OCI-LY1 (cell line): Measurements from ENCODE around the gene FHL3.

Source experiments
- H2AFZ ChIP-seq: fragments of 200-600 bp; sonication (generic), shearing (Covaris generic); 2 replicates; pipeline ENCODE4 v1.6.0; 2014; ENCODE audit warnings: antibody characterized with exemption, mild to moderate bottlenecking, low read length
- H3F3A ChIP-seq: fragments of 200-600 bp; sonication (generic), shearing (Covaris generic); 2 replicates; pipeline ENCODE4 v1.6.0; 2014; ENCODE audit warnings: mild to moderate bottlenecking, antibody characterized with exemption, low read length, moderate library complexity; ENCODE audit not compliant: insufficient read depth
- H3K27ac ChIP-seq: fragments of 200-600 bp; sonication (generic); 2 replicates; pipeline ENCODE4 v1.5.1; 2014; ENCODE audit warnings: low read length, mixed run types, mild to moderate bottlenecking, low read depth; ENCODE audit not compliant: poor library complexity, severe bottlenecking
- H3K27me3 ChIP-seq: fragments of 200-600 bp; sonication (generic); 2 replicates; pipeline ENCODE4 v1.6.0; 2014; ENCODE audit warnings: antibody characterized with exemption, mild to moderate bottlenecking, low read length, moderate library complexity; ENCODE audit not compliant: insufficient read depth
- H3K36me3 ChIP-seq: fragments of 200-600 bp; sonication (generic); 2 replicates; pipeline ENCODE4 v1.6.1; 2014; ENCODE audit warnings: mild to moderate bottlenecking, antibody characterized with exemption, low read length, moderate library complexity, mixed read lengths; ENCODE audit not compliant: insufficient read depth
- H3K4me1 ChIP-seq: fragments of 200-600 bp; sonication (generic); 2 replicates; pipeline ENCODE4 v1.5.1; 2014; ENCODE audit warnings: mild to moderate bottlenecking, low read length, moderate library complexity; ENCODE audit not compliant: insufficient read depth, severe bottlenecking
- H3K4me2 ChIP-seq: fragments of 200-600 bp; sonication (generic), shearing (Covaris generic); 2 replicates; pipeline ENCODE4 v1.6.1; 2014; ENCODE audit warnings: low read length
- H3K4me3 ChIP-seq: fragments of 200-600 bp; sonication (generic); 2 replicates; pipeline ENCODE4 v1.5.1; 2014; ENCODE audit warnings: low read length, low read depth, mild to moderate bottlenecking, mixed read lengths; ENCODE audit not compliant: poor library complexity, severe bottlenecking
- H3K79me2 ChIP-seq: fragments of 200-600 bp; shearing (Covaris generic); 2 replicates; pipeline ENCODE4 v1.6.1; 2016; ENCODE audit warnings: mixed run types, low read length, mixed read lengths; ENCODE audit not compliant: insufficient read depth
- H3K9ac ChIP-seq: fragments of 200-600 bp; sonication (generic), shearing (Covaris generic); 2 replicates; pipeline ENCODE4 v1.6.1; 2014; ENCODE audit warnings: mild to moderate bottlenecking, low read length, mixed read lengths
- H3K9me2 ChIP-seq: fragments of 200-600 bp; sonication (generic), shearing (Covaris generic); 2 replicates; pipeline ENCODE4 v1.6.1; 2014; ENCODE audit warnings: low read depth, mild to moderate bottlenecking, low read length, mixed read lengths
- H3K9me3 ChIP-seq: fragments of 200-600 bp; shearing (Covaris generic); 2 replicates; pipeline ENCODE4 v1.6.1; 2014; ENCODE audit warnings: low read length, mixed read lengths
- H4K20me1 ChIP-seq: fragments of 200-600 bp; sonication (generic), shearing (Covaris generic); 2 replicates; pipeline ENCODE4 v1.6.0; 2016; ENCODE audit warnings: mild to moderate bottlenecking, low read length; ENCODE audit not compliant: insufficient read depth
- CTCF ChIP-seq: fragments of 200-600 bp; sonication (generic), shearing (Covaris generic); IDR thresholded peaks from 2 replicates; pipeline ENCODE4 v1.5.1; 2017; ENCODE audit warnings: mild to moderate bottlenecking, antibody characterized with exemption, low read length, moderate library complexity, mixed read lengths
- EZH2 ChIP-seq: fragments of 200-600 bp; sonication (generic), shearing (Covaris generic); IDR thresholded peaks from 2 replicates; pipeline ENCODE4 v1.8.0; 2017; ENCODE audit warnings: borderline replicate concordance, mixed run types, mild to moderate bottlenecking, antibody characterized with exemption, low read length, moderate library complexity, mixed read lengths

FHL3 gene

DNA sequence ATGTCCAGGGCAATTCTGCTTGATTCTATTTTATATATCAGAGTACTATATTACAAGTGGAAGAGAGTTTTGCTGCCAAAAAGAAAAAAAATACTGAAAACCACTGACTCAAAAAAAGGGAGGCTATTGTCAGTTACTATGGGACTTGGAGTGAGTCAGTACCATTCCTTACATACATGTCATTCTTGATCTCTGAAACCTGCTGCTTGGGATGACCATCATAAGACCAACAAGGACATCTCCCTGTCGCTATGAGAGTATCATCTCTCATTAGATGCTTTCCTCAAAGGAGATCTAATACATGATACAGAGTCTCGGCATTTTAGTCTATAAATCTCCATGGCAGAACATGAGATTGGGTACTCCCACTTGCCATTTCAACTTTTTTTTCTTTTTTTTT is 46.6 kb downstream of the FHL3 start:
- TF ChIP-seq CTCF (no peak), EZH2 (no peak)
- Histone ChIP-seq H3K27me3 (no peaks in the 10 kb centered on the region), H3K79me2 (no peaks in the 10 kb centered on the region), H3K9me3 (no peaks in the 10 kb centered on the region), H3K4me2 (no peak overlapping the region), H4K20me1 (no peaks in the 10 kb centered on the region), H3K4me3 (no peak overlapping the region), H3K36me3 (peaks cover 50% of the 10 kb centered on the region), H3K4me1 (no peaks in the 10 kb centered on the region), H3K9ac (no peak overlapping the region), H3K9me2 (no peaks in the 10 kb centered on the region), H3K27ac (no peak overlapping the region), H3F3A (no peaks in the 10 kb centered on the region), H2AFZ (no peak overlapping the region)

DNA sequence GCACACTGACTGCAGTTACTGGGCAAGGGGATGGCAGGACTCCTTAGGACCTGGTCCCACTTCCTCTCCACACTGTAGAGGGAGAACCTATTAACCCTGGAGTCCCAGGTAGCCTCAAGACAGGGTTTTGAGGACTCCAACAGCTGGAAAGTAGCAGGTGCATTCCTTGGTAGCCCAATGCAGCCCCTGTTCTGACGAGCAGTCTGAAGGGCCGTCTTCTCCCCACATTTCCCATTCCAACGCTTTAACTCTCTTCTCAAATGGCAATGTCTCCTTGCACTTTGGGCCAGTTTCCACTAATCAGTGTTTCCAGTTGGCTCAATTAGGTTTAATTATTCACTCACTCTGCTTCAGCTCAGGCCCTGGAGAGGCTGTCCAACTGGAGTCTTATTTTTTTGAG is 49.6 kb downstream of the FHL3 start:
- Histone ChIP-seq H3K27ac (no peak overlapping the region), H3K36me3 (peaks cover 34% of the 10 kb centered on the region), H3F3A (no peaks in the 10 kb centered on the region), H3K79me2 (no peaks in the 10 kb centered on the region), H3K9ac (no peak overlapping the region), H3K4me2 (no peak overlapping the region), H3K4me1 (no peaks in the 10 kb centered on the region), H3K4me3 (no peak overlapping the region), H4K20me1 (no peaks in the 10 kb centered on the region), H3K27me3 (no peaks in the 10 kb centered on the region), H3K9me2 (no peaks in the 10 kb centered on the region), H2AFZ (no peak overlapping the region), H3K9me3 (no peaks in the 10 kb centered on the region)
- TF ChIP-seq EZH2, result no peak
- TF ChIP-seq CTCF, result no peak

GRCh38 chr1:37954316-37954971 is 50.9 kb downstream of the FHL3 start:
- no peak overlapping the region for H2AFZ ChIP-seq
- no peaks in the 10 kb centered on the region for H3K9me2 ChIP-seq
- H3K4me3 ChIP-seq, result no peak overlapping the region
- peaks cover 26% of the 10 kb centered on the region for H3K36me3 ChIP-seq
- TF ChIP-seq CTCF (no peak), EZH2 (no peak)
- no peaks in the 10 kb centered on the region for H4K20me1 ChIP-seq
- no peak overlapping the region for H3K27ac ChIP-seq
- H3K4me2 ChIP-seq, result no peak overlapping the region
- no peaks in the 10 kb centered on the region for H3K4me1 ChIP-seq
- no peak overlapping the region for H3K9ac ChIP-seq
- H3F3A ChIP-seq, result no peaks in the 10 kb centered on the region
- no peaks in the 10 kb centered on the region for H3K79me2 ChIP-seq
- no peaks in the 10 kb centered on the region for H3K9me3 ChIP-seq
- no peaks in the 10 kb centered on the region for H3K27me3 ChIP-seq
